HG02642 (cell line): ENCODE data around the gene SCPEP1.

Source experiments
- ATAC-seq: cut with Tn5 transposase; IDR thresholded peaks from one replicate; pipeline ENCODE4 v1.9.1; 2021; ENCODE audit warnings: mild to moderate bottlenecking; ENCODE audit not compliant: unreplicated experiment, poor library complexity

SCPEP1 gene

DNA sequence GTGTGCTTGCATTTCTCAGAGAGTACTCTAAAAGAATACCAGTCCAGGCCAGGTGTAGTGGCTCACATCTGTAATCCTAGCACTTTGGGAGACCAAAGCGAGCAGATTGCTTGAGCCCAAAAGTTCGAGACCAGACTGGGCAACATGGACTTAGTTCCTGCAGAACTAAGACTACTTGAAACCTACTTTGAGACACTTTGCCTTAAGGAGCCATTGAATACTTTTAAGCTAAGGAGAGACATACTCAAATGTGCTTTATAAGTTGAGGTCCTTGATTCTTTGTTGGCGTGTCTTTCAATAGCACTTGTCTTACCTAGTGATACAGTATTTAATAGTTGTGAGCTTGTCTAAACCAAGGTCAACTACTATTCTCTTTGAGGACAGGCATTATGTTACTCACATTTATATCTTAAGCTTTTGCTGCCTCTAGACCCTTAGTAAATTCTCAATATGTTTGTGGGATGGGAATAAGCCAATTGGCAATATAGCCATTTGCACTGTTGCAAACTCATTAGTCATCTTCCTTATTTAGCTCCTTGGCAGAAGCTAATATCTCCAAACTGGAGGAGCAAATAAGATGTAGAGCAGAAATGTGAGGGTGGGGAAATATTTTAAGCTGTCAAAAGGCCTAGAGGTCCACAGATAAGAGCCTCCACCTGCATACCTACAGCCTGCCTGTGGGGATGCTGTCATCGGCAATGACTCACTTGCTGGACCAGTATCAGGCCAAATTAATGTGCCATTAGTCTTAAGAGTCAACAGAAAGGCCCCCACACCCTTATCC, 16.3 kb downstream of the SCPEP1 start:
- ATAC-seq, result no peak

- no peak for ATAC-seq
These were observed 17.8 kb downstream of the SCPEP1 start for GRCh38 chr17:56995766-56996165.

DNA sequence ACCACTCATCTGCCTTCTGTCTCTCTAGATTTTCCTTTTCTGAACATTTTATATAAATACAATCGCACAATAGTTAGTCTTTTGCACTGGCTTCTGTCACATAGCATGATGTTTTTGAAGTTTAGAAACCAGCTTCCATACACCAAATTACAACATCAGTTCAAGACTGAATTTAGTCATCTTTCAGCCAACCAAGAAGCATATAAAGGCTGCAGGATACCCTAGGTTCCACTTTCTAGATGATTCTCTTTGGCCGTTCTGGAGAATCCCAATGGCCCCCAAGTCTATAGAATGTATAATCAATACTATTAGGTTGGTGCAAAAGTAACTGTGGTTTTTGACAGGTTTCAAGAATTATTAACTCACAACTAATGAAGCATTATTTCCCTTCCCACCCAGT, 19.4 kb downstream of the SCPEP1 start:
- no peak for ATAC-seq

DNA sequence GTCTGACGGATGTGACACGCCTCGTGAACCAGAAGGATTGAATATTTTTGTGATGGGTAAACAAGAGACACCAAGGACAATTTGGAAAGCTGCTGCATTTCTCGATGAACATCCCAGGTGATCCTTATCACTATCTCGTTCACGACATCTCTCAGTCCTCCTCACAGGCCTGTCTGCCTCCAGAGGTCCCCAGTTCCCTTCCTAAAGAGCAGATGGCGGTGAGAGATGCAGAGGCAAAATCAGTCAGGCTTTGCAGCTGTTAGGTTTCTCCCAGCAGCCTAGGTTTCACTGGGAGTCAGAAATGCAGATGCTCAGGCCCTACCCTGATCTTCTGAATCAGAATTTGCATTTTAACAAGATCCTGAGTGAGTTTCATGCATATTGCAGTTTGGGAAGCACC, 23.6 kb downstream of the SCPEP1 start:
- ATAC-seq, result no peak

- ATAC-seq, result no peak
These were observed 25.0 kb downstream of the SCPEP1 start for GRCh38 chr17:57002904-57003303.

- ATAC-seq, result peak; percentile 65
These were observed 27.1 kb downstream of the SCPEP1 start for GRCh38 chr17:57004944-57005579.

DNA sequence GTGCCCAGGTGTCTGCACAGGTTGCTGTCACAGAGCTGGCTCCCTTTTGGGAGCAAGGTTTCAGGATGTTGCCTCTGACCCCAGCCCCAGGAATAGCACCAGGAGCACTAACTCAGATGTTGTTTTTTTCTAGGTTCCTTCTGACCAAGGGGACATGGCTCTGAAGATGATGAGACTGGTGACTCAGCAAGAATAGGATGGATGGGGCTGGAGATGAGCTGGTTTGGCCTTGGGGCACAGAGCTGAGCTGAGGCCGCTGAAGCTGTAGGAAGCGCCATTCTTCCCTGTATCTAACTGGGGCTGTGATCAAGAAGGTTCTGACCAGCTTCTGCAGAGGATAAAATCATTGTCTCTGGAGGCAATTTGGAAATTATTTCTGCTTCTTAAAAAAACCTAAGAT, 28.1 kb downstream of the SCPEP1 start:
- no peak for ATAC-seq

DNA sequence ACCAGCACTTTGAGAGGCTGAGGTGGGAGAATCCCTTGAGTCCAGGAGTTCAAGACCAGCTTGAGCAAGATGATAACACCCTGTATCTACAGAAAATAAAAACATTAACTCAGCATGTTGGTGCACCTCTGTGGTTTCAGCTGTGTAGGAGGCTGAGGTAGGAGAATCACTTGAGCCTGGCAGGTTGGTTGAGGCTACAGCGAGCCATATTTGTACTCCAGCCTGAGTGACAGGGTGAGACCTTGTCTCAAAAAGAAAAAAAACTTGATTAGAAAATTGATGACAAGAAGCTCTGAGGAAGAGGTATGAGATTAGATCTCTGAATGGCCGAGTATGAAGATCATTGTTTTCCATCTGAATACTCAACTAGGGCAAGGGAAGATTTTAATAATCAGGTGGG, 31.0 kb downstream of the SCPEP1 start:
- no peak for ATAC-seq

GRCh38 chr17:57009737-57010445, 32.0 kb downstream of the SCPEP1 start:
- peak; percentile 62 for ATAC-seq

GRCh38 chr17:57010487-57010886, 32.6 kb downstream of the SCPEP1 start:
- ATAC-seq, result no peak

DNA sequence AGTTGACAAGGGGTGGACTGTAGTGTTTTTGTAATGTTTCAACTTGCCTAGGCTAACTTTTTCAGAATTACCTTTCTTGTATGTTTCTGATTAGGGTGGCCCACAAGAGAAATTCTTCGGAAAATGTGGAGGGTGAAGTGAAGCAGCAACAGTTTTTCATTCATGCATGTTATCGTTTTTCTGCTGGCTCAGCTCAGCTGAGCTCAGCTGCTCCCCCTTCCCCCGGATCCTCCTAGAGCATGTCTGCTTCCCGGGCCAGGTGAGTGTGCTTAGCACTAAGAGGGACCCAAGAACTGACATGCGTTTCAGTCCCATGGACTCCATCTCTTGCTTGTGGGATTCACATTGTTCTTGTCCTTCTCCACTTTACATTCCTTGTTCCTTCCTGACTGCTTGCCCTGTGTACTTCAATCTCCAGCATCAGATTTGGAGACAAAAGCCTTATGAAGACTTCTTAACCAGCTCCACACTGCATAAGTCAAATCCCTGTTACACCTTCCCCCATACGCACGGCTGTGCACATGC, 33.6 kb downstream of the SCPEP1 start:
- no peak for ATAC-seq

GRCh38 chr17:57016071-57016763, 38.3 kb downstream of the SCPEP1 start:
- no peak for ATAC-seq

GRCh38 chr17:57016764-57017116, 38.8 kb downstream of the SCPEP1 start:
- ATAC-seq, result no peak

GRCh38 chr17:57017625-57018024, 39.7 kb downstream of the SCPEP1 start:
- no peak for ATAC-seq

DNA sequence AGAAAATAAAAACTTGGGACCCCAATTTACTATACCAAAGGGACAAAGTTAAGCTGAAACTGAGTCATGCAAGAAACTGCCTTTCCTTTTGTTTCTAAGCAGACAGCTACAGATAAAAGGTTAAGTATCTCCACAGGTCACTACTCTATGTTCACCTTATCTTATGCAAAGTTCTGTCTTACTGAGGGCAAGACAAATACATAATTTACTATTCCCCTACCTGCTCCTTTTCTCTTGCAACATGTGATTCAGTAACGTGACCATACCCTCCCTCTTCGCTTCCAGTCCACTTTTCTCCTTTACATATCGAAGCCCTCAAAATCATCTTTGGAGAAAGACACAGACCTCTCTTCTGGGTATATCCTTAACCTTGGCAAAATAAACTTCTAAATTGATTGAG, 42.3 kb downstream of the SCPEP1 start:
- no peak for ATAC-seq

GRCh38 chr17:57021226-57021940, 43.5 kb downstream of the SCPEP1 start:
- ATAC-seq, result no peak

DNA sequence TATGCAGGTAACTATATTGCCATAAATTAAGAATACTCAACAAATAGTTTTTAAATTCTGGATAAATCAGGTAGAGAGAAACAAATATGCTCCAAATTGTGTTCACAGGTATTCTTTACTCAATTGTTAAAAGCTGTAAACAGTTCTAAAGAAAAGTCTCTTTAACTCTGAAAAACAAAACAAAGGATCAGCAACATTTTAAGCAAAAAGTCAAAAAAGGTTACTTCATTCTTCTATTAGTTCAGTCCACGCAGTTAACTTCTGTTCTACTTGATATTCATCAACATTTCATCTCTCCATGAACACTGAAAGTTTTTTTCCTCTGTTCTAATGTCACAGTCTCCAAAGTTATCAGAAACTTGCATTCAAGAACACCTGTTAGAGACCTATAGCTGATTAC, 47.9 kb downstream of the SCPEP1 start:
- no peak for ATAC-seq

DNA sequence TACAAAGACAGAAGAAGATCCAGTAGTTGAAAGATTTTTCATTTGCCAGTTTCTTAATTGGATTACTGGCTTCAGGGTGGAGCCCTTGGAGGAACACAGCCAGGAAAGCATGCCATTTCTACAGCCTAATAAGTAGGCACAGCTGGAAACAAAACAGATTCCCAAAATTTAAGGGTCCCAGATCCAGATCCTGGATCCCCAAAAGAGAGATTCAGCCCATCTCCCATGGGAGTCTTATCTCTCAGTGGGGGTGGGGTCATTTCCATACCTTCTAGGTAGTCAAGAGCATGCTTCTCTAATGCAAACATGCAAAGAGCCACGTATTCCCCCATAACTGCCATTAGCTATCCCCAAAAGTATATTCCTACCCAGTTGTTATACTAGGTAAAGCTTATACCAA, 49.9 kb downstream of the SCPEP1 start:
- ATAC-seq, result no peak

DNA sequence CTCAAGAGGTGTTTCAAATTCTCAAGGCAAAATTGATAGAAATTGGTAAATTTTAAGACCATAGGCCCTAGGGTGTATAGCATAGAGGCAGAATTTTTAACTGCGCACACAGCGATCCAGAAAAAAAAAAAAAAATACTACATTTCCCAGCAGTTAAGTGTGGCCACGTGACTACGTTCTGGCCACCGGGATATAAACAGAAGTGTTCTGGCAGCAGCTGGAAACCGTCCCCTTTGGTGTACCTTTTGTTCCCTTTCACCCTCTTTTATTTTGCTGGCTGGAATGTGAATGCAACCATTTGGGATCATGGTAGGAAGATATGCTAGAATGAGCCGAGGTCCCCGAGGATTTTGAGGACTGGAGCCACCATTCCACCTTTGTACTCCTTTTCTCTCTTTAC, 54.4 kb downstream of the SCPEP1 start:
- no peak for ATAC-seq

GRCh38 chr17:57033296-57033695, 55.4 kb downstream of the SCPEP1 start:
- no peak for ATAC-seq
